ENCODE results near the gene PRR23E. TPM values are rescaled to one million over a fixed set of nuclear protein-coding genes. Genes with fewer than 3 reads are reported as not detected.

Gene PRR23E
- total RNA-seq, 1 experiment from 2014 or later, result not detected

- ChIA-PET POLR2A (no interaction called here), CTCF (no interaction called here)
- Histone ChIP-seq H3K36me3 (ENCODE audit: control insufficient read depth, insufficient read depth, low read length) (no peaks in the 10 kb centered on the region), H3K9me3 (ENCODE audit: control insufficient read depth, insufficient read depth, low read depth, low read length) (no peaks in the 10 kb centered on the region), H3K27ac (ENCODE audit: low read length) (no peak overlapping the region), H3K27me3 (ENCODE audit: control insufficient read depth, insufficient read depth, low read length) (peaks cover 32% of the 10 kb centered on the region), H3K4me3 (ENCODE audit: low read depth in 2 of 2, low read length in 2 of 2) (no peak overlapping the region), H3K4me1 (ENCODE audit: control insufficient read depth, insufficient read depth, low read length) (no peaks in the 10 kb centered on the region)
- TF ChIP-seq, protein P1, sequence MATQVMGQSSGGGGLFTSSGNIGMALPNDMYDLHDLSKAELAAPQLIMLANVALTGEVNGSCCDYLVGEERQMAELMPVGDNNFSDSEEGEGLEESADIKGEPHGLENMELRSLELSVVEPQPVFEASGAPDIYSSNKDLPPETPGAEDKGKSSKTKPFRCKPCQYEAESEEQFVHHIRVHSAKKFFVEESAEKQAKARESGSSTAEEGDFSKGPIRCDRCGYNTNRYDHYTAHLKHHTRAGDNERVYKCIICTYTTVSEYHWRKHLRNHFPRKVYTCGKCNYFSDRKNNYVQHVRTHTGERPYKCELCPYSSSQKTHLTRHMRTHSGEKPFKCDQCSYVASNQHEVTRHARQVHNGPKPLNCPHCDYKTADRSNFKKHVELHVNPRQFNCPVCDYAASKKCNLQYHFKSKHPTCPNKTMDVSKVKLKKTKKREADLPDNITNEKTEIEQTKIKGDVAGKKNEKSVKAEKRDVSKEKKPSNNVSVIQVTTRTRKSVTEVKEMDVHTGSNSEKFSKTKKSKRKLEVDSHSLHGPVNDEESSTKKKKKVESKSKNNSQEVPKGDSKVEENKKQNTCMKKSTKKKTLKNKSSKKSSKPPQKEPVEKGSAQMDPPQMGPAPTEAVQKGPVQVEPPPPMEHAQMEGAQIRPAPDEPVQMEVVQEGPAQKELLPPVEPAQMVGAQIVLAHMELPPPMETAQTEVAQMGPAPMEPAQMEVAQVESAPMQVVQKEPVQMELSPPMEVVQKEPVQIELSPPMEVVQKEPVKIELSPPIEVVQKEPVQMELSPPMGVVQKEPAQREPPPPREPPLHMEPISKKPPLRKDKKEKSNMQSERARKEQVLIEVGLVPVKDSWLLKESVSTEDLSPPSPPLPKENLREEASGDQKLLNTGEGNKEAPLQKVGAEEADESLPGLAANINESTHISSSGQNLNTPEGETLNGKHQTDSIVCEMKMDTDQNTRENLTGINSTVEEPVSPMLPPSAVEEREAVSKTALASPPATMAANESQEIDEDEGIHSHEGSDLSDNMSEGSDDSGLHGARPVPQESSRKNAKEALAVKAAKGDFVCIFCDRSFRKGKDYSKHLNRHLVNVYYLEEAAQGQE (IDR thresholded peaks at IDR 0.05; ENCODE audit: insufficient read depth in 1 of 2, low read depth in 2 of 2, low read length in 1 of 2), result no peak
- TF ChIP-seq SIN3A (IDR thresholded peaks at IDR 0.05; ENCODE audit: borderline replicate concordance, insufficient read depth, low read depth, low read length) (no peak), POLR2AphosphoS5 (IDR thresholded peaks at IDR 0.05; ENCODE audit: low read depth, low read length) (no peak), TCF7L2 (IDR thresholded peaks at IDR 0.05; ENCODE audit: low read depth, low read length) (no peak), CTCF (IDR thresholded peaks at IDR 0.05) (no peak)
- ATAC-seq, result no peak
- BruUV-seq (replicated peaks), result no TSS peak
- DNase-seq (ENCODE audit: low read depth, low spot score), result no peak
- intact Hi-C loops (cut with micrococcal nuclease; ENCODE audit: unreplicated experiment), result no loop called here
- in situ Hi-C loops (cut with HindIII; ENCODE audit: low pct_unique_long_range_greater_than_20kb, low sequenced_read_pairs), result no loop called here
Observed at GRCh38 chr3:127216415-127217261, 23.7 kb downstream of the PRR23E start.

DNA sequence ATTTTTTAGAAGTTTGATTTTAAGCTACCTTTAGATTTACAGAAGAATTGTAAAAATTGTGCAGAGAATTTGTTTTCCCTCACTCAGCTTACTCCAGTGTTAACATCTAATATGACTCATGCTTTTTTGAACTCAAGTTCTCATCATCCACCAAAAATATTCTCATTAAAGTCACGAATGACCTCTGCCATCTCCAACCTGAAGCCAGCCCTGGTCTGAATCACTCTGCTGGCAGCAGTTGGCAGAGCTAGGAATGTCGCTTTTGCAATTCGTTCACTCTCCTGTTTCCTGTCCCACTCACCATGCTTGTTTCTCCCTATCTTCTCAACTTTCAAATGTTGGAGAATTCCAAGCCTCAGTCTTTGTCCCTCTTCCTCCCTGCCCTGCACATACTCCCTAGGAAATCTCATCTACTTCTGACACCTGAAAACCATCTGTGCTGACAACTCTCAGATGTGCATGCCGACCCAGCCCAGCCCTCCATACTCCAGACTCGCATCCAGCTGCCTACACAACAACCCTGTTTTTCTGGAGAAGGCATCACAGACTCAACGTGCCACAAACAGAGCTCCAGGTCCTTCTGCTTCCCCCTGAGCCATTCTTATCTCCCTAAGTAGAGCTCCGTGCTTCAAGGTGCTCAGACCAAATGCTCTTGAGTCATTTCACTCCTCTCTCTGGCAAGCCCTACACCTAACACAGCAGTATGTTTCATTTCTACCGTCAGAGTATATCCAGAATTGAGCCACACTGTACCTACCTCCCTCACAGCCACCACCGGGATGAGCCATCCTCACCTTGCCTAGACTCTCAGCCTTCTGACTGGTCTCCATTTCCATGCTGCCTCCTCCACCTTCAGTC, 24.9 kb downstream of the PRR23E start:
- intact Hi-C loops (cut with micrococcal nuclease; ENCODE audit: unreplicated experiment) (no loop called here), in situ Hi-C loops (cut with HindIII; ENCODE audit: low pct_unique_long_range_greater_than_20kb, low sequenced_read_pairs) (no loop called here)
- no peak for DNase-seq (ENCODE audit: low read depth, low spot score)
- Histone ChIP-seq H3K4me1 (ENCODE audit: control insufficient read depth, insufficient read depth, low read length) (no peaks in the 10 kb centered on the region), H3K27ac (ENCODE audit: low read length) (no peak overlapping the region), H3K27me3 (ENCODE audit: control insufficient read depth, insufficient read depth, low read length) (peaks cover 33% of the 10 kb centered on the region), H3K4me3 (ENCODE audit: low read depth in 2 of 2, low read length in 2 of 2) (no peak overlapping the region), H3K36me3 (ENCODE audit: control insufficient read depth, insufficient read depth, low read length) (no peaks in the 10 kb centered on the region), H3K9me3 (ENCODE audit: control insufficient read depth, insufficient read depth, low read depth, low read length) (no peaks in the 10 kb centered on the region)
- 0 out of 2 replicates have a peak, but pooled peaks have one; percentile 21 for ATAC-seq
- CTCF ChIA-PET, result no interaction called here
- BruUV-seq (replicated peaks), result no TSS peak
- TF ChIP-seq SIN3A (IDR thresholded peaks at IDR 0.05; ENCODE audit: borderline replicate concordance, insufficient read depth, low read depth, low read length) (no peak), TCF7L2 (IDR thresholded peaks at IDR 0.05; ENCODE audit: low read depth, low read length) (no peak), POLR2AphosphoS5 (IDR thresholded peaks at IDR 0.05; ENCODE audit: low read depth, low read length) (no peak), CTCF (IDR thresholded peaks at IDR 0.05) (no peak)
- TF ChIP-seq, protein P1 (IDR thresholded peaks at IDR 0.05; ENCODE audit: insufficient read depth in 1 of 2, low read depth in 2 of 2, low read length in 1 of 2), result no peak
- POLR2A ChIA-PET, result no interaction called here

Data from Panc1 (cell line).